Stimulated activated naive CD4-positive, alpha-beta T cell (primary cell): Measurements from ENCODE around the gene NDUFAF2.
"Not testable (repeated sequence)": the region's sequence is repeated elsewhere in the genome, so short reads cannot be mapped to it uniquely, and the experiment has no call there.

ENCODE experiments used
- DNase-seq, 6 experiments: peaks; one replicate each; lab custom pipeline; 2025; lab: John Stamatoyannopoulos, UW

Gene NDUFAF2

GRCh38 chr5:60993425-60993824 is 48.4 kb downstream of the NDUFAF2 start:
- no peak for DNase-seq

GRCh38 chr5:60993875-60994571 is 49.0 kb downstream of the NDUFAF2 start:
- no peak for DNase-seq

DNA sequence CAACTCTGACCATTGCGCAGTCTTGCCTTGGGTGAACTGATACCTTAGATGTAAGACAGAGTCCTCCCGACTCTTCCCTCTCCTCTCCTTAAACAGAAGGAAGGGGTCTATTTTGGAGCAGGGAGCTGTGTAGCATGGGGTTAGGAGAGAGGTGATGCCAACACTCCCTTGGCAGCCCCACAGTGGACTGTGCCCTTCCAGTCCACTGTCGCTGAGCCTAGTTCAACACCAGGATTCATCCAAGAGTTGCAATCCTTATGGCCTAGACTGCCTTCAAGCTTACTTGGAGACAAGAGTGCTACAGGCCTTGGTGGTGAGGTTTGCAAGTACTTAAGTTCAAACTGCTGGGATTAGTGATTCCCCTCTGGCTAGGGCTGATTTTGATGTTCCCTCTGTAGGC is 51.4 kb downstream of the NDUFAF2 start:
- no peak for DNase-seq

- no peak for DNase-seq
These were observed 52.7 kb downstream of the NDUFAF2 start for GRCh38 chr5:60997721-60998120.

DNA sequence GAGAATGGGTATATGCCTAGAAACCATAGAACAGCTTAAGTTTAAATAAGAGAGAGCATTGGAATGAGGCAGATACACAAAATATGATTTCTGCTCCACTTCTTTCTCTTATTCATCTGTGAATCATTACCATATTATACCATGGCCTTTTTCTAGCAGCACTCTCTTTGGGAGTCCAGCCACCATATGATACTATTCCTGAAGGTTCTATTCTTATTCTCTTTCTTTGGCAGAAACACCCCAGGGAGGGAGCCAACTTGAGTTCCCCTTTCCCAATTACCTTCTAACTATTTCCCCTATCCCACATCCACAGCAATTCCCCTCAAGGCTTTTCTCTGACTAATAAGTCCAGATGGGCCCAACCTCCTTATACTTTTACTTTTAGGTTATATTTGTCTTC is 55.9 kb downstream of the NDUFAF2 start:
- DNase-seq = no peak

- DNase-seq = no peak
These were observed 56.6 kb downstream of the NDUFAF2 start for GRCh38 chr5:61001647-61002046.

- DNase-seq = no peak
These were observed 57.8 kb downstream of the NDUFAF2 start for GRCh38 chr5:61002611-61003355.

- DNase-seq = no peak
These were observed 59.4 kb downstream of the NDUFAF2 start for GRCh38 chr5:61004448-61004847.

GRCh38 chr5:61009907-61010306 is 64.9 kb downstream of the NDUFAF2 start:
- DNase-seq = no peak

DNA sequence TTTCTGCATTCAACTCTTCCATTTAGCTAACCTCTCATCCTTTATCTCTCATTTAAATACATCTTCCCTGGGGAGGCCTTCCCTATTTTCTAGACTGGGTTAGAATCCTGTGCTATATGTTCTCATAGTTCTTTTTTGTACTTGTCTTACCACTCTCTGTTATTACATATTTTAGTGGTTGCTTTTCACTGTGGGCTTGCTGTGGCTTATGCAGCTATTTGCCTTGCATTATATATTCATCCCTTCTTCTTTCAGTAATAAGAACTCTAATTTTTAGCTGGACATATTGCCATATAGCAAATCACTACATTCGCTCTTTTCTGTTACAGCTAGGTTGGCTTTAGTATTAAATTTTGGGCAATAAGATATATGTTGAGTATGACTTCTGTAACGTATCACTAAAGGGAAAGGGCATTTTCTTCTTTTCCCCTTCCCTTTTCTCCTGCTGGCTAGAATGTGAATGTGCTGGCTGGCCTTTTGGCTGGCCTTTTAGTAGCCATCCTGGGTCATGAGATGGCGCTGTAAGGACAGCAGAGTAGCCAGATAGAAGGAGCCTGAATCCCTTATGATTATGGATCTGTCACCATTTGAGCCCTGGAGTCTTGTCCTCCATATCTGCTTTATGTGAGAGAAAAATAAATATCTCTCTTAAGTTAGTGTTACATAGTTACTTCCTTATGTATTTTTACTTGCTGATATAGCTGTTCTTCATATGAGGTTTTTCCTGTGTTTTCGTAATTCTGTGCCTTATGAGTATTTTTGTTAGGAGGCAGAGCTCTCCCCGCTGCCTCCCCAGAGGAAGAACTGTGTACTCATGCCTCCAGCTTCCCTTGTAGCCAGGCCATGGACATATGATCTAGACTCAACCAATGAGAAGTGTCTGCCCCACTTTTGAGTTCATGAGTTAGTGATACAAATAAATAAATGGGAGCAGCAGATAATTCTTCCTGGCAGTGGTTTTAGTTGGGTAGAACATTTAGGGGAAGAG is 65.8 kb downstream of the NDUFAF2 start:
- no peak for DNase-seq

DNA sequence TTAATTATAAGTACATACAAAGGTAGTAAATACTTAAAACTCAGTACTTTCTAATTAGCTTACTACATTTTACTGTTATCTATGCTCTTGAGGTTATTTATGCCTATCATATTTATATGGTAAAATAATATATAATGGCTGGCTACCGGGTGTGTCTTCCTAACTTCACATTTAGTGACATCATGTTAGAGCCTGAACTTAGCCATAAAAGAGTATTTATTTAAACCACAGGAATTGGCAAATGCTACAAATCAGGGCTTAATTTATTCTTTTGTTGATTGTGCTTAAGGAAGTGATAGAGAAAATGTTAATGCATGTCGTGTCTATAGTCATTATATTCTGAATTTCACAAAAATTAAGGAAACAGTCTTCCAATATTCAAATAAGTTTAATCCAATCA is 73.1 kb downstream of the NDUFAF2 start:
- DNase-seq = no peak

GRCh38 chr5:61019642-61020041 is 74.6 kb downstream of the NDUFAF2 start:
- DNase-seq = no peak

DNA sequence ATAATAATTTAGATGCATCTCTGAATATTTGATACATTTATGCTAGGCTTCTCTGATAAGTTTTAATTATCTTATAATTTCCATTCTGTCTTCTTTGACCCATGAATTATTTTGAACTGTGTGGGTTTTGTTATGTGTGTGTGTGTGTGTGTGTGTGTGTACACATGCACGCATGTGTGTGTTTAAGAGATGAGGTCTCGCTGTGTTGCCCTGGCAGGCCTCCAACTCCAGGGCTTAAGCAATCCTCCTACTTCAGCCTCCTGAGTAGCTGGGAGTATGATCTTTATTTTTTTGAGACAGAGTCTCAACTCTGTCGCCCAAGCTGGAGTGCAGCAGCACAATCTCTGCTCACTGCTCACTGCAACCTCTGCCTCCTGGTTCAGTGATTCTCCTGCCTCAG is 75.4 kb downstream of the NDUFAF2 start:
- DNase-seq = no peak

GRCh38 chr5:61023131-61023530 is 78.1 kb downstream of the NDUFAF2 start:
- DNase-seq = no peak

- no peak for DNase-seq
These were observed 81.0 kb downstream of the NDUFAF2 start for GRCh38 chr5:61026004-61026403.

- DNase-seq = no peak
These were observed 83.4 kb downstream of the NDUFAF2 start for GRCh38 chr5:61028382-61028781.

DNA sequence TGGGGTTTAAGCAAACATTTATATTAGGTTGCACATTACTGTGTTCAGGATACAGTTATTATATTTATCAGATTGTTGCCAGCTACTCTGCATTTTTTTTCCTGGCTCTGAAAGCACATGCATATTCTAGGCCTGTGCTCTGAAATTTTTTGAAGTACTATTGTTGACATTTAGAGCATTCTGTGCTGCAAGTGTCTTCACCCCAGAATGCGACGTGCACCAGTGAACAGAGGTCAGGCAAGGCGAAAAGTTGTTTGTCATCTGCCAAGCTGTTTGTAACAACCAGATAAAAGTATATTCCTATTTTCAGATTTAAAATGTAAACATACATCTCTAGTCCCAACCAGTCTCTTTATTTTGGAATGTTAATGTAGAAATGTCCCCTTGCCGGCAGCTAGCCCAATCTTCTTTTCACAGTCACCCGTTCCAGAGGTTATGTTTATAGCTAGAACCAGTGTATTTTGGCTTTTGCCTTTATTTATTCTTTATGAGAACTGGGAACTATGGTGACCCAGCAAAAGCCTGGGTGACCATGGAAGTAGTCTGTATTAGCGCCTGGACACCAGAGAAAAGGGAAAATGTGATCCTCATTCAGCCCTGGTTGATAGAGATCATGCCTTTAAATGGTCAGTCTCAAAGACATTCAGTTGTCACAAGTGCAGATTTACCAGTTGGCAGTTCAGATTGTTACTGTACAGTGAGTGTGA is 84.6 kb downstream of the NDUFAF2 start:
- DNase-seq = no peak

DNA sequence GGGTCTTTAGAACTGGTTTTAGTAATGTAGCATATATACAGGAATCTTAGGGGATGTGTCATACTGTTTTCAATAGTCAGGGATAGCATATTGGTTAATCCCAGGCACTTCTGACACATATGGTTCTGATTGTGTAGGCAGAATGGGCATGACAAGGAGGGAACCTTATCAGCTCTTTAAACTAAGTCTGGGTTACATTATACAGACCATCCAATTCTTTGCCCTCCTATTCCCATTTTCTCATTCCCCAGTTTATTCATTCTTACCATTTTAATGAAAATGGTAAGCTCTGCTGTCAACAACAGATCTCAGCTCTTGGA is 85.1 kb downstream of the NDUFAF2 start:
- no peak for DNase-seq

- not testable (repeated sequence) for DNase-seq
These were observed 86.3 kb downstream of the NDUFAF2 start for GRCh38 chr5:61031301-61031700.

GRCh38 chr5:61044545-61044944 is 99.5 kb downstream of the NDUFAF2 start:
- DNase-seq = no peak

DNA sequence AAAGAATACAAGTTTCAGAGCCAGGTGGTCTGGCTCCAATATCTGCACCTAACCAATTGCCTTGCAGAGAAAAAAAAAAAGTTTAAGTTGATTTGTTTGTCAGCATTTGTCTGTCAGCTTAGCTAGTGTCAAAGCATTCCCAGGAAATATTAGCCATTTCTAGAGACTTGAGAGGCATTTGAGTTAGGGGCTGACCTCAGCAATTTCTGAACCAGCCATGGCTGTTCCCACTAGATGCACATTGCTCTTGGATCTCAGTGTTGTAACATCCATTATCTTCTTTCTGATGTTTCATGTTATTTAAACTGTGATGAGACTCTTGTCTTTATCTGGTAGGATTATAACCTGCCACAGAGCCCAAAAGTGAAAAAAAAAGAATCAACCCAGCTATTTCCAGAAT is 102.3 kb downstream of the NDUFAF2 start:
- no peak for DNase-seq

GRCh38 chr5:61048534-61048933 is 103.5 kb downstream of the NDUFAF2 start:
- DNase-seq = no peak
